ENCODE data around the gene PARD3B. TPM values are rescaled to one million over a fixed set of nuclear protein-coding genes. Genes with fewer than 3 reads are reported as not detected.

The PARD3B gene
- total RNA-seq, 6 experiments from 2014 or later = 5.3 to 11.2 (median 8.3) TPM

- H3K4me3 ChIP-seq = no peak overlapping the region
- no peak for DNase-seq
- H3K4me1 ChIP-seq = no peaks in the 10 kb centered on the region
- no peaks in the 10 kb centered on the region for H3K36me3 ChIP-seq
- intact Hi-C loops (cut with DNase I) = no loop called here
- H3K27me3 ChIP-seq = no peaks in the 10 kb centered on the region
- TF ChIP-seq CTCF (IDR thresholded peaks at IDR 0.05) = no peak
- TF ChIP-seq POLR2A (IDR thresholded peaks at IDR 0.05) = no peak
- no peaks in the 10 kb centered on the region for H3K9me3 ChIP-seq
- ATAC-seq = no peak
- 86% methylated on average over 2 of the region's 2 CpGs for WGBS (ENCODE audit: insufficient coverage, low coverage, low lambda C conversion rate, missing lambda C conversion rate)
- no peak overlapping the region for H3K27ac ChIP-seq
Observed at GRCh38 chr2:205357732-205358131, 812.5 kb downstream of the PARD3B start.

DNA sequence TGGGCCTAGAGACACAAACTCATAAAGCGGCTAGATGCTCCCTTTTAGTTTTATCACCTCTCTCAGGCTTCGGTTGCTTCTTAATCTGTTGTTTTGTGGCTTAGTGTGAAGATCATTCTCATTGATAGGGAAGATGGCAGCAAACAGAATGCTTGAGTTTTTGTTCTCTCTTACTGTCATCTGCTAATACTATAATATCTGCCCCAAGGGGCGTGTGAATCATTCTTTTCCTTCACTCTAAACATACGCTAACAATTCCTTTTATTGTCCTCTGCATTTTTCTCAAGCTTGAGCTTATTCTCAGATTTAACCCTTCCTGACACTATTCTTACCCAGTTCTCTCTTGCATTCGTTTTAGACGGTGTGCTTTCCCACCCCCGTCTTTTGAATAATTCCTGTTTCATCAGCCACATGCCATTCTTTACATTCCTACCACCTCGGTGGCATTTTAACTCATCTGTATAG is 813.1 kb downstream of the PARD3B start:
- 79% methylated on average over 8 of the region's 8 CpGs for WGBS (ENCODE audit: insufficient coverage, low coverage, low lambda C conversion rate, missing lambda C conversion rate)

GRCh38 chr2:205361272-205361671 is 816.0 kb downstream of the PARD3B start:
- H3K4me1 ChIP-seq = no peaks in the 10 kb centered on the region
- no peak for ATAC-seq
- no peaks in the 10 kb centered on the region for H3K36me3 ChIP-seq
- H3K27me3 ChIP-seq = no peaks in the 10 kb centered on the region
- WGBS (ENCODE audit: insufficient coverage, low coverage, low lambda C conversion rate, missing lambda C conversion rate) = 73% methylated on average over 3 of the region's 3 CpGs
- no peak overlapping the region for H3K27ac ChIP-seq
- H3K4me3 ChIP-seq = no peak overlapping the region
- no peaks in the 10 kb centered on the region for H3K9me3 ChIP-seq
- intact Hi-C loops (cut with DNase I) = no loop called here
- no peak for DNase-seq
- no peak for TF ChIP-seq CTCF (IDR thresholded peaks at IDR 0.05)
- no peak for TF ChIP-seq POLR2A (IDR thresholded peaks at IDR 0.05)

More for the DNA sequence above, 813.1 kb downstream of the PARD3B start:
- TF ChIP-seq CTCF (IDR thresholded peaks at IDR 0.05) (no peak), POLR2A (IDR thresholded peaks at IDR 0.05) (no peak)
- Histone ChIP-seq H3K4me1 (no peaks in the 10 kb centered on the region), H3K36me3 (no peaks in the 10 kb centered on the region), H3K9me3 (no peaks in the 10 kb centered on the region), H3K27ac (no peak overlapping the region), H3K4me3 (no peak overlapping the region), H3K27me3 (no peaks in the 10 kb centered on the region)
- intact Hi-C loops (cut with DNase I) = no loop called here
- DNase-seq = no peak
- no peak for ATAC-seq

GRCh38 chr2:205361970-205362369 is 816.7 kb downstream of the PARD3B start:
- H3K27me3 ChIP-seq = no peaks in the 10 kb centered on the region
- DNase-seq (no peak), ATAC-seq (no peak)
- H3K9me3 ChIP-seq = no peaks in the 10 kb centered on the region
- intact Hi-C loops (cut with DNase I) = no loop called here
- no peaks in the 10 kb centered on the region for H3K36me3 ChIP-seq
- no peak overlapping the region for H3K27ac ChIP-seq
- TF ChIP-seq POLR2A (IDR thresholded peaks at IDR 0.05) (no peak), CTCF (IDR thresholded peaks at IDR 0.05) (no peak)
- no peaks in the 10 kb centered on the region for H3K4me1 ChIP-seq
- H3K4me3 ChIP-seq = no peak overlapping the region

DNA sequence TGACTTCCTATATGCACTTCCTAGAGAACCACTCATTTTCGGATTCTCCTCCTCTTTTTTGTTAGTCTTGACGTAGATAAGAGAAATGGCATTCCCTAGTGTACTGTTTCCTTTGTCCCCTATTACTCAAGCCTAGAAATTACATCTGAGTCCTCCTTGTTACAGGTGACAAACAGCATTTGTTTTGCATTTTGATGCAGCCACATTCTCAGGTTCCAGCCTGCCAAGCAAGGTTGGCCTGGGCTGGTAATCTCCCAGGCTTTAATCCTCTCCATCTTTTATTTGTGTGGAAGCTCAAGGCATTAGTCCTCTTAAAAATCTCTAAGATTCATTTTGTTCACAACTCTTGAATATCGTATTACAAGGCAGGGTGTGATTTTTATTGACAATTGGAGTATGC is 819.0 kb downstream of the PARD3B start:
- Histone ChIP-seq H3K27ac (no peak overlapping the region), H3K4me1 (no peaks in the 10 kb centered on the region), H3K4me3 (no peak overlapping the region), H3K9me3 (no peaks in the 10 kb centered on the region), H3K36me3 (no peaks in the 10 kb centered on the region), H3K27me3 (no peaks in the 10 kb centered on the region)
- 81% methylated on average over 3 of the region's 3 CpGs for WGBS (ENCODE audit: insufficient coverage, low coverage, low lambda C conversion rate, missing lambda C conversion rate)
- TF ChIP-seq CTCF (IDR thresholded peaks at IDR 0.05) = no peak
- no peak for TF ChIP-seq POLR2A (IDR thresholded peaks at IDR 0.05)
- DNase-seq = no peak
- ATAC-seq = no peak
- intact Hi-C loops (cut with DNase I) = no loop called here
